Measurements from ENCODE around the gene FAM227B. TPM values are rescaled to one million over a fixed set of nuclear protein-coding genes. Genes with fewer than 3 reads are reported as not detected.

Gene FAM227B
- total and polyA plus RNA-seq, 2 of the 13 experiments (the other 11 are each of a cell fraction or from before 2014, with no cell fraction given) = 1.9 to 2.6 TPM

DNA sequence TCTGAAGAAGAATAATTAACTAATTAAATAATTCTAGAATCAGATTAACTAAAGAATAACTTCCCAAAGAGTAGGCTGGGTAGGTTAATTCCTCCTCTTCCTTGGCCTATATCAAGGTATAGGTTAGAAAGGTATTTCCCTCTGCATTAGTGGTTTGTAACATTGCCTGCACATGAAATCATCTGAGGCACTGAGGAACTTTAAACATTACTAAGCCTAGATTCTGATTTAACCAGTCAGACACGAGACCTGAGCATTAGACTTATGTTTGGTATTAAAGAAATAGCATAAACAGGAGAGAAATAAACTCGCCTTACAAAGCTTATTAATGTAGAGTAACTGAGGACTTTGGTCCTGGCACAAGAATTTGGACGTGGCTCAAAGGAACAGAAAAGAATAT, 113.4 kb downstream of the FAM227B start (continued):
- TF ChIP-seq ZHX2 (IDR thresholded peaks at IDR 0.05; ENCODE audit: low read depth) = no peak
- TF ChIP-seq ZHX2 (CRISPR knock-in tag; IDR thresholded peaks at IDR 0.05; ENCODE audit: borderline replicate concordance) = no peak
- no peak for TF ChIP-seq ZNF609 (CRISPR knock-in tag; IDR thresholded peaks at IDR 0.05; ENCODE audit: borderline replicate concordance)

All from HepG2 (cell line).